Measurements from ENCODE around the gene DLK2.

Gene DLK2

DNA sequence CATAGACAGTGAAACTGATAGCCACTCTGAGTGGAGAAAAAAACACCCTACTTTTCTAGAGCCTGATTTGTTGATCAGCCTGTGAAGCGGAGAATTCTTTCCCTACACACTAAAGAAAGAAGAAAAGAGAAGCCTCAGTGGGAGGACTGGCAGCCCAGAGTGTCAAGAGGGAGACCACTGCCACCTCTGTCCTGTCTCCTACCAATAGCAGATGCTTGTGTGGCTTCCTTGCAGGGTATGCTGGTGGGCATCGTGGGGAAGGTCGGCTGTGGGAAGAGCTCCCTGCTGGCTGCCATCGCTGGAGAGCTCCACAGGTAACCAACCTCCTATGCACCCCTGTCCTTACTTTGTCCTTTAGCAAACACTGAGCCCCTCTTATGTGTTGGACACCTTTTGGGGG lies 17.6 kb downstream of the DLK2 start:
- H3K4me3 ChIP-seq (ENCODE audit: control insufficient read depth, low read depth, low read length), result no peak overlapping the region
- DNase-seq (ENCODE audit: low read depth), result no peak
- TF ChIP-seq, protein P1, sequence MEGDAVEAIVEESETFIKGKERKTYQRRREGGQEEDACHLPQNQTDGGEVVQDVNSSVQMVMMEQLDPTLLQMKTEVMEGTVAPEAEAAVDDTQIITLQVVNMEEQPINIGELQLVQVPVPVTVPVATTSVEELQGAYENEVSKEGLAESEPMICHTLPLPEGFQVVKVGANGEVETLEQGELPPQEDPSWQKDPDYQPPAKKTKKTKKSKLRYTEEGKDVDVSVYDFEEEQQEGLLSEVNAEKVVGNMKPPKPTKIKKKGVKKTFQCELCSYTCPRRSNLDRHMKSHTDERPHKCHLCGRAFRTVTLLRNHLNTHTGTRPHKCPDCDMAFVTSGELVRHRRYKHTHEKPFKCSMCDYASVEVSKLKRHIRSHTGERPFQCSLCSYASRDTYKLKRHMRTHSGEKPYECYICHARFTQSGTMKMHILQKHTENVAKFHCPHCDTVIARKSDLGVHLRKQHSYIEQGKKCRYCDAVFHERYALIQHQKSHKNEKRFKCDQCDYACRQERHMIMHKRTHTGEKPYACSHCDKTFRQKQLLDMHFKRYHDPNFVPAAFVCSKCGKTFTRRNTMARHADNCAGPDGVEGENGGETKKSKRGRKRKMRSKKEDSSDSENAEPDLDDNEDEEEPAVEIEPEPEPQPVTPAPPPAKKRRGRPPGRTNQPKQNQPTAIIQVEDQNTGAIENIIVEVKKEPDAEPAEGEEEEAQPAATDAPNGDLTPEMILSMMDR (conservative IDR thresholded peaks at IDR 0.05; ENCODE audit: control insufficient read depth, insufficient read depth, low read depth, low read length), result no peak

DNA sequence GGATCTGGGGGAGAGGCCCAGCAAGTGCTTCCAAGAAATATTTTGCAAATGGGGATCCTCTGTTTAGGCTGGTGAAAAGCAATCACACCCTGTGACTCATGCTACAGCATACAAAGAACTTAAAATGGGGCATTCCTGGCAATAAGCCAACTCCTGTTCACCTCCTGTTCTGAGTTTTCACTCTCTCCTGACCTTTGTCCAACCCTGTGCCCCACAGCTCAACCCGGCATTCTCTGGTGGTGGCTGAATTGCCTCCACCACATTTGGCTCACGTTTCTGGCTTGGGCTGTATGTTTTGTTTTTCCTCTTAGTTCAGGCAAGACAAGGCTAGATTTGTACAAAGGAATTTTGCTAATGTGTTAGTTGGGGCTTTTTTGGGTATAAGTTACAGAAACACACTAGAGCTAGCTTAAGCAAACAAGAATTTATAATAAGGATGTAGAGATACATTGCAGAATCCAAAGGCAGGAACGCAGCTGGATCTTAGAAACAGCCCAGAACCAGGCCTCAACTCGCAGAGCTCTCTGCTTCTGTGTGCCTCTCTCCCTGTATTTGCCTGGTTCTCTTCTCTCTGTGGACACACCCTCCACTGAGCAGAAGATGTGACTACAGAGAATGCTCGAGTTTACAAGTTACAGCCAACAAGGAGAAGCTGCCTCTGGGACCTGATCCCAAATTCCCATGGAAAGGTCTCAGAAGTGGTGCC lies 18.6 kb downstream of the DLK2 start:
- DNase-seq (ENCODE audit: low read depth), result peak; percentile 86
- TF ChIP-seq, protein P1 (conservative IDR thresholded peaks at IDR 0.05; ENCODE audit: control insufficient read depth, insufficient read depth, low read depth, low read length), result no peak
- no peak overlapping the region for H3K4me3 ChIP-seq (ENCODE audit: control insufficient read depth, low read depth, low read length)

DNA sequence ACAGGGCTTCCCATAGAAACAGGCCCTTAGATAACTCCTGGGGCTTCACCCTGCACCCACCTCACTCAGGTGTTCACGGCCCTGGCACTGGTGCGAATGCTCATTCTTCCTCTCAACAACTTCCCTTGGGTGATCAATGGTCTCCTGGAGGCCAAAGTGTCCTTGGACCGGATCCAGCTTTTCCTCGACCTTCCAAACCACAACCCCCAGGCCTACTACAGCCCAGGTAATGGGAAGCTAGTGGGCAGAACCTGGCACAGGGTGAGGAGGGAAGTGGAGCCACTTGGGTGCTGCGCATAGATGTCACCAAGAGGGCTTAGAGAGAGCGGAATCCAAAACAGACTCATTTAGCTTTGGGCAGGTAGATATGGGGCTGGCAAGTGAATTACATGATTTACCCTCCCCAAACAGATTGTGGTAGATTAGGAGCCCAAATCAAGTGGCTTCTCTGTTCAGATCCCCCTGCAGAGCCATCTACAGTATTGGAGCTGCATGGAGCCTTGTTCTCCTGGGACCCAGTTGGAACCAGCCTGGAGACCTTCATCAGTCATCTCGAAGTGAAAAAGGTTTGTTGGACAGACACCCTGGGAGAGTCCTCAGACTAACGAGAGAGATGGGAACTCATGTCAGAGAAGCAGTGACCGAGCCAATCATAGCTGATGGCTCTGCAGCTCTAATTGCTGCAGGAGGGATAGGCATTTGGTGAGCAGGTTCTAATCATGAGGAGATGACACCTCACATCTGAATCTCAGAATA lies 19.5 kb downstream of the DLK2 start:
- TF ChIP-seq, protein P1 (conservative IDR thresholded peaks at IDR 0.05; ENCODE audit: control insufficient read depth, insufficient read depth, low read depth, low read length), result no peak
- H3K4me3 ChIP-seq (ENCODE audit: control insufficient read depth, low read depth, low read length), result no peak overlapping the region
- DNase-seq (ENCODE audit: low read depth), result no peak

DNA sequence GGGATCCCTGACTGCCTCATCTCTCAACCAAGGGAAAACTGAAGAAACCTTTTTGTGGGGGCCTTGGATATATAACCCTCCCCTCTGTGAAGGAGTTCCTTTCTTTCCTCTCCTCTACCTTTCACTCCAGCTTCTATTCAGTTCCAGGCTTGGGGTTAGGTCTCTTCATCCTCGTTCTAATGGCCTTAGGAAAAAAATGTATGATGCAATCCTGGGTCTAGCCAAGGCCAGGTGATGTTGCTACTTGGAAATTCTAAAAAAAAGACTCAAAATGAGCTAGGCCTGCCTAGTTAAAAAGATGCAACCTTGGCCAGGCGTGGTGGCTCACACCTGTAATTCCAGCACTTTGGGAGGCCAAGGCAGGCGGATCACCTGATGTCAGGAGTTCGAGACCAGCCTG lies 20.4 kb downstream of the DLK2 start:
- DNase-seq (ENCODE audit: low read depth), result no peak
- no peak overlapping the region for H3K4me3 ChIP-seq (ENCODE audit: control insufficient read depth, low read depth, low read length)
- TF ChIP-seq, protein P1 (conservative IDR thresholded peaks at IDR 0.05; ENCODE audit: control insufficient read depth, insufficient read depth, low read depth, low read length), result no peak

DNA sequence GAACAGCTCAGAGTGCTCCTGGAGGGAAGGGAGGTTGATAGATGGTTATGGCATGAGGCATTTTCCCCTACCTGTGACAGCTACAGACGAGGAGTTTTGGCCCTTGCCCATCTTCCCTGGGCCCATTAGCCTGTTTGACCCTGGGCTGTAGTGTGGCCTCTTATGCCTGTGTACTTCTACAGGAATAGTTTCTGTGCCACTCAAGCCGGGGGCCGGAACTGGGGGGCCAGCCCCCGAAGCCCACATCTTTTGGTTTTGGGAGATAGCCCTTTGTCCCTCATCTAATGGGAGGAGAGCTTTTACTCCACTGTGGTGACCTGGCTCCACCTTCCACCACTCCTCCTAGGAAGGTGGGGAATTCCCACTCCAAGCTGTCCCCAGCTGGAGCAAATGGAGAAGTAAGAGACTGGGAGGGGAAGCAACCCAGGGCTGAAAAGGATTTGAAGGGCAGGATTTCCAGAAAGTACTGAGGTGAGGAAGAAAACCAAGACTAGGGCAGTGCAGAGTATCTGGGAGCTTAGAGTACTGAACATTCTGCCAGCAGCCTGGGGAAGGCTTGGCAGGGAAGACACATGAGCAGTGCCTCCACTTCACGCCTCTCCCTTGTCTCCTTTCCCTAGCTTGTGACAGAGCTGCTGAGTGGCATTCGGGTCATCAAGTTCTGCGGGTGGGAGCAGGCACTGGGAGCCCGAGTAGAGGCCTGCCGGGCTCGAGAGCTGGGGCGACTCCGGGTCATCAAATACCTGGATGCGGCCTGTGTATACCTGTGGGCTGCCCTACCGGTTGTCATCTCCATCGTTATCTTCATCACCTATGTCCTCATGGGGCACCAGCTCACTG lies 21.1 kb downstream of the DLK2 start:
- no peak overlapping the region for H3K4me3 ChIP-seq (ENCODE audit: control insufficient read depth, low read depth, low read length)
- no peak for DNase-seq (ENCODE audit: low read depth)
- TF ChIP-seq, protein P1 (conservative IDR thresholded peaks at IDR 0.05; ENCODE audit: control insufficient read depth, insufficient read depth, low read depth, low read length), result no peak

DNA sequence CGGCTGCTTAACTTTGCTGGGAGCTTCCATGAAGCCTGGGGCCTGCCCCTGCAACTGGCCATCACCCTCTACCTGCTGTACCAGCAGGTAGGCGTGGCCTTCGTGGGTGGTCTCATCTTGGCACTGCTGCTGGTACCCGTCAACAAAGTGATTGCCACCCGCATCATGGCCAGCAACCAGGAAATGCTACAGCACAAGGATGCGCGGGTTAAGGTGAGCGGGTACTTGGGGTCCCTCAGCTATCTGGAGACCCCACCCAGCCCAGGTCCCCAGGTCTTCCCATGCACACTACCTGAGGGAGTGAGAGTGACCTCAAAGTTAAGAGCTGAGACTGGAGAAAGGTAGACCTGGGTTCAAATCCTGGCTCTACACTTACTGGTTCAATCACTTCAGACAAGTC lies 22.2 kb downstream of the DLK2 start:
- TF ChIP-seq, protein P1 (conservative IDR thresholded peaks at IDR 0.05; ENCODE audit: control insufficient read depth, insufficient read depth, low read depth, low read length), result no peak
- no peak overlapping the region for H3K4me3 ChIP-seq (ENCODE audit: control insufficient read depth, low read depth, low read length)
- DNase-seq (ENCODE audit: low read depth), result no peak
